OCI-LY7 (cell line): ENCODE results near the gene NAA30. TPM values are rescaled to one million over a fixed set of nuclear protein-coding genes. Genes with fewer than 3 reads are reported as not detected.

Experiments
- BruUV-seq: library from RNA; stranded (reverse); fragments of 400-500 nt; replicated peaks from 2 replicates; lab custom pipeline; 2021; lab: Mats Ljungman, UMichigan
- CTCF ChIA-PET: fragments of 300-600 bp; sonication (Branson Sonifier 250); formaldehyde crosslinking; loops from one replicate; lab custom pipeline; 2022; ENCODE audit warnings: antibody characterized with exemption; ENCODE audit not compliant: unreplicated experiment; lab: Charles Lee
- POLR2A ChIA-PET: fragments of 300-600 bp; sonication (Branson Sonifier 250); formaldehyde crosslinking; loops from one replicate; lab custom pipeline; 2022; ENCODE audit warnings: antibody characterized with exemption; lab: Charles Lee
- DNase-seq: peaks from one replicate; pipeline ENCODE4 v3.0.0-alpha.2; 2015; ENCODE audit warnings: low spot score
- H2AFZ ChIP-seq: fragments of 200-600 bp; sonication (generic), shearing (Covaris generic); 2 replicates; pipeline ENCODE4 v1.6.1; 2014; ENCODE audit warnings: mild to moderate bottlenecking, antibody characterized with exemption, low read length, moderate library complexity
- H3K27ac ChIP-seq: fragments of 200-600 bp; sonication (generic); 2 replicates; pipeline ENCODE4 v1.5.1; 2014; ENCODE audit warnings: mixed run types, low read depth, mild to moderate bottlenecking, moderate library complexity, low read length, inconsistent platforms; ENCODE audit not compliant: poor library complexity, severe bottlenecking
- H3K36me3 ChIP-seq: fragments of 200-600 bp; sonication (generic); 2 replicates; pipeline ENCODE4 v1.6.1; 2014; ENCODE audit warnings: mild to moderate bottlenecking, antibody characterized with exemption, low read length, moderate library complexity, mixed read lengths; ENCODE audit not compliant: insufficient read depth
- H3K4me1 ChIP-seq: fragments of 200-600 bp; sonication (generic); 2 replicates; pipeline ENCODE4 v1.5.1; 2014; ENCODE audit warnings: mild to moderate bottlenecking, low read length; ENCODE audit not compliant: insufficient read depth, poor library complexity, severe bottlenecking
- H3K4me2 ChIP-seq: fragments of 200-600 bp; sonication (generic); 2 replicates; pipeline ENCODE4 v1.6.1; 2014; ENCODE audit warnings: mild to moderate bottlenecking, low read length
- H3K4me3 ChIP-seq: fragments of 200-600 bp; sonication (generic); 2 replicates; pipeline ENCODE4 v1.5.1; 2014; ENCODE audit warnings: mild to moderate bottlenecking, low read depth, low read length; ENCODE audit not compliant: poor library complexity, severe bottlenecking
- H3K79me2 ChIP-seq: fragments of 200-600 bp; sonication (generic); 2 replicates; pipeline ENCODE4 v1.6.1; 2016; ENCODE audit warnings: low read depth, mild to moderate bottlenecking, low read length, moderate library complexity, mixed read lengths; ENCODE audit not compliant: insufficient read depth
- H3K9me2 ChIP-seq: fragments of 200-600 bp; sonication (generic); 2 replicates; pipeline ENCODE4 v1.6.1; 2016; ENCODE audit warnings: mild to moderate bottlenecking, low read length, mixed read lengths; ENCODE audit not compliant: insufficient read depth
- H3K9me3 ChIP-seq: fragments of 200-600 bp; sonication (generic); 2 replicates; pipeline ENCODE4 v1.6.1; 2014; ENCODE audit warnings: mild to moderate bottlenecking, mixed run types, low read length, mixed read lengths
- H4K20me1 ChIP-seq: fragments of 200-600 bp; sonication (generic); 2 replicates; pipeline ENCODE4 v1.6.1; 2014; ENCODE audit warnings: mild to moderate bottlenecking, antibody characterized with exemption, low read length, moderate library complexity, mixed read lengths; ENCODE audit not compliant: insufficient read depth
- EZH2phosphoT487 ChIP-seq: fragments of 200-600 bp; sonication (generic); IDR thresholded peaks from 2 replicates; pipeline ENCODE4 v1.6.1; 2018; ENCODE audit warnings: low read depth, borderline replicate concordance, mild to moderate bottlenecking, mixed run types, antibody characterized with exemption, low read length, moderate library complexity, mixed read lengths
- intact Hi-C: fragments of 100-400 bp; cut with micrococcal nuclease; formaldehyde crosslinking; loops from one replicate; pipeline ENCODE4 v1.10.0; 2022; ENCODE audit not compliant: unreplicated experiment
- total RNA-seq, 2 experiments: library from RNA; depleted of rRNA in 1 of 2; stranded (reverse); fragments of >200 nt in 1 of 2; shearing (Covaris generic) in 1 of 2; gene quantifications; 2 replicates each; pipeline ENCODE4 v1.2.3, GENCODE V29; 2014 to 2022
- TF ChIP-seq, protein P1 (sequence below): fragments of 200-600 bp; sonication (generic); conservative IDR thresholded peaks from 2 replicates; pipeline ENCODE4 v1.5.1; 2014; ENCODE audit warnings: mild to moderate bottlenecking, antibody characterized with exemption, low read length, moderate library complexity, mixed read lengths

NAA30 gene
- total RNA-seq, 2 experiments from 2014 or later = 7.4 to 18.1 TPM

DNA sequence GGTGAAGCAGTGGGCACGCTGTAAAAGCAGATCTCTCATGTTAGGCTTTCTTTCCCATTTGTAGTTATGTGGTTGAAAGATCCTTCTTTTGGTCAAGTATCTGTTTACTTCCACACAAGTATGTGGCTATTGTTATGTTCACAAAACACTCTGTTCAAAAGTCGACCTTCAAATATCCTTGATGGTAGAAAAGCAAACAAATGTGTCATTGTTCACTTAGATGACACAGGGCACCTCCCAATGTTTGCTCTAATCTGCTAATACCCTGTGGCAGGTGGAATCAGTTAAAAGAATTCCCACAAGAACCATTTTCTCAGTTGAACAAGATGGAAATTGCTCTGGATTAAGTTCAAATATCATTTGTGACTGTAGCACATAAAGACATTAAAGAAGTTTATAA, 43.6 kb upstream of the NAA30 start:
- H3K9me2 ChIP-seq = no peaks in the 10 kb centered on the region
- DNase-seq = no peak
- no peak for TF ChIP-seq EZH2phosphoT487
- TF ChIP-seq, protein P1, sequence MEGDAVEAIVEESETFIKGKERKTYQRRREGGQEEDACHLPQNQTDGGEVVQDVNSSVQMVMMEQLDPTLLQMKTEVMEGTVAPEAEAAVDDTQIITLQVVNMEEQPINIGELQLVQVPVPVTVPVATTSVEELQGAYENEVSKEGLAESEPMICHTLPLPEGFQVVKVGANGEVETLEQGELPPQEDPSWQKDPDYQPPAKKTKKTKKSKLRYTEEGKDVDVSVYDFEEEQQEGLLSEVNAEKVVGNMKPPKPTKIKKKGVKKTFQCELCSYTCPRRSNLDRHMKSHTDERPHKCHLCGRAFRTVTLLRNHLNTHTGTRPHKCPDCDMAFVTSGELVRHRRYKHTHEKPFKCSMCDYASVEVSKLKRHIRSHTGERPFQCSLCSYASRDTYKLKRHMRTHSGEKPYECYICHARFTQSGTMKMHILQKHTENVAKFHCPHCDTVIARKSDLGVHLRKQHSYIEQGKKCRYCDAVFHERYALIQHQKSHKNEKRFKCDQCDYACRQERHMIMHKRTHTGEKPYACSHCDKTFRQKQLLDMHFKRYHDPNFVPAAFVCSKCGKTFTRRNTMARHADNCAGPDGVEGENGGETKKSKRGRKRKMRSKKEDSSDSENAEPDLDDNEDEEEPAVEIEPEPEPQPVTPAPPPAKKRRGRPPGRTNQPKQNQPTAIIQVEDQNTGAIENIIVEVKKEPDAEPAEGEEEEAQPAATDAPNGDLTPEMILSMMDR = no peak
- H3K4me1 ChIP-seq = no peaks in the 10 kb centered on the region
- H2AFZ ChIP-seq = no peak overlapping the region
- POLR2A ChIA-PET = no interaction called here
- H3K4me3 ChIP-seq = no peak overlapping the region
- H3K36me3 ChIP-seq = no peaks in the 10 kb centered on the region
- CTCF ChIA-PET = no interaction called here
- intact Hi-C loops = no loop called here
- H3K9me3 ChIP-seq = no peaks in the 10 kb centered on the region
- no TSS peak for BruUV-seq
- no peak overlapping the region for H3K4me2 ChIP-seq
- no peaks in the 10 kb centered on the region for H3K79me2 ChIP-seq
- H3K27ac ChIP-seq = no peak overlapping the region
- no peaks in the 10 kb centered on the region for H4K20me1 ChIP-seq

DNA sequence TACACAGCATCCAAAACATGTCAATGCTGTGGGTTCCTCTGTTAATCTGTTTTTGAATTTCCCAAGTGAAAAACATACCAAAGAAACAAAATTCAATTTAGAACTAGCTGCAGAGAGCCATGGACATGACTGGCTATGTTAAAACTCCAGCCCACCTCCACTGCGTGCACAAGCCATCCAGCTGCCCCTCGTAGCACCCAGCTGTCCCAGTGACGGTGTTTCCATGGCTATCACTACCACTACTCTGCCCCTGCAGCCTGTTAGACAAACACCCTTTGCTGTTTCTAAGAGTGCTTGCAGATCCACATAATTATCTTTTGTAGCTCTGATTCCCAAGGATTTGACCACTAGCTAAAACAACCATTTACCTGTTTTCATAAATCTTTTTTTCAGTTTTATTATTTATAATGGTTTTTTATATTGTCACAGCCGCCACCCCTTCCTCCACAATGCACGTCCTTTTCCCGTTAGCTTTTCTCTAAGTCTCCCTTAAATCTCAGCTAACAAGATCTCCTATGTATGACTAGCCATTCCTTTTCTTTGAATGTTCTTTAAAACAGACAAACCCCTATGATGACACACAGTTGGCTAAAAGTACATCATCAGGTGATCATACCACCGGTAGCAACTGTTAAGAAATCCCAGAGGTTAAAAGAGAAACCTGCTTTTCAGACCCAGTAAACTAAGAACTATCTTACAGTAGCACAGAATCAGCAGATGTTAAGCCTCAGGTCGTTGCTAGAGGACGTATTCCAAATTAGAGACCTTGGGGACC, 37.8 kb upstream of the NAA30 start:
- ChIA-PET CTCF (no interaction called here), POLR2A (interaction anchor here (0.7 kb wide), 1 partner anchor 126 kb away, joined by 3 read pairs; no protein-coding TSS in a partner anchor)
- H3K4me2 ChIP-seq = no peak overlapping the region
- no peaks in the 10 kb centered on the region for H3K4me1 ChIP-seq
- H2AFZ ChIP-seq = no peak overlapping the region
- no peak overlapping the region for H3K27ac ChIP-seq
- no peaks in the 10 kb centered on the region for H3K9me3 ChIP-seq
- H3K36me3 ChIP-seq = no peaks in the 10 kb centered on the region
- H3K79me2 ChIP-seq = no peaks in the 10 kb centered on the region
- intact Hi-C loops = no loop called here
- no TSS peak for BruUV-seq
- H3K4me3 ChIP-seq = no peak overlapping the region
- no peaks in the 10 kb centered on the region for H4K20me1 ChIP-seq
- DNase-seq = no peak
- TF ChIP-seq, protein P1 = no peak
- TF ChIP-seq EZH2phosphoT487 = no peak
- H3K9me2 ChIP-seq = no peaks in the 10 kb centered on the region
